ENCODE results near the gene C12orf57. TPM values are rescaled to one million over a fixed set of nuclear protein-coding genes. Genes with fewer than 3 reads are reported as not detected.

C12orf57 gene
- polyA plus RNA-seq, 12 donors = 107 to 185 (median 136) TPM; not detected in 1

GRCh38 chr12:6950811-6951540 is 7.2 kb downstream of the C12orf57 start, which contains the start of gene PTPN6:
TSS of gene PTPN6 (plus strand) at chr12:6951356. CDS start at chr12:6951513, 157 bp downstream.
- no peak for DNase-seq

GRCh38 chr12:6951551-6952120 is 7.8 kb downstream of the C12orf57 start:
- no peak for DNase-seq

- DNase-seq = no peak
These were observed 8.5 kb downstream of the C12orf57 start for GRCh38 chr12:6952121-6952862.

- DNase-seq = no peak
These were observed 9.1 kb downstream of the C12orf57 start for GRCh38 chr12:6952863-6953441.

- DNase-seq = peak; percentile 80
These were observed 9.9 kb downstream of the C12orf57 start for GRCh38 chr12:6953442-6954315.

- DNase-seq = no peak
These were observed 10.7 kb downstream of the C12orf57 start for GRCh38 chr12:6954316-6955107.

GRCh38 chr12:6955108-6956020 is 11.5 kb downstream of the C12orf57 start:
- DNase-seq = no peak

GRCh38 chr12:6956021-6956727 is 12.4 kb downstream of the C12orf57 start:
- no peak for DNase-seq

- DNase-seq = no peak
These were observed 13.4 kb downstream of the C12orf57 start for GRCh38 chr12:6957151-6957701.

- no peak for DNase-seq
These were observed 14.2 kb downstream of the C12orf57 start for GRCh38 chr12:6957741-6958608.

- DNase-seq = no peak
These were observed 14.8 kb downstream of the C12orf57 start for GRCh38 chr12:6958609-6959057.

GRCh38 chr12:6959058-6959804 is 15.4 kb downstream of the C12orf57 start:
- DNase-seq = no peak

- DNase-seq = no peak
These were observed 16.2 kb downstream of the C12orf57 start for GRCh38 chr12:6959805-6960592.

GRCh38 chr12:6960593-6961277 is 16.9 kb downstream of the C12orf57 start:
- DNase-seq = no peak

GRCh38 chr12:6961278-6961694 is 17.5 kb downstream of the C12orf57 start:
- no peak for DNase-seq

Data from muscle of arm (tissue), 12 donors.